Breast epithelium (tissue), 4 donors: ENCODE measurements around the gene FAM169A. TPM values are rescaled to one million over a fixed set of nuclear protein-coding genes. Genes with fewer than 3 reads are reported as not detected.
"Not testable (repeated sequence)": the region's sequence is repeated elsewhere in the genome, so short reads cannot be mapped to it uniquely, and the experiment has no call there.

Experiments used
- DNase-seq, 2 donors: peaks; one replicate each; pipeline ENCODE4 v3.0.0-alpha.2; 2019; ENCODE audit warnings: low spot score in 2 of 2
- H3K27ac ChIP-seq, 2 donors: fragments of 200-600 bp; sonication (generic) in 1 of 2; one replicate each; pipeline ENCODE4 v1.5.1; 2016 to 2019; ENCODE audit warnings: mild to moderate bottlenecking in 1 of 2
- H3K27me3 ChIP-seq, 2 donors: fragments of 200-600 bp; sonication (generic) in 1 of 2; one replicate each; pipeline versions ENCODE4 v1.5.1 to v1.6.0; 2017 to 2019; ENCODE audit warnings: control low read depth in 1 of 2, mild to moderate bottlenecking in 1 of 2
- H3K36me3 ChIP-seq: fragments of 200-600 bp; one replicate; pipeline ENCODE4 v1.5.1; 2019
- H3K4me1 ChIP-seq, 2 donors: fragments of 200-600 bp; sonication (generic); one replicate each; pipeline ENCODE4 v1.5.1; 2016 to 2019; ENCODE audit warnings: control low read depth in 1 of 2
- H3K4me3 ChIP-seq, 3 donors: fragments of 200-600 bp; sonication (generic); 1 replicate in 2 of 3; 2 replicates in 1 of 3; pipeline ENCODE4 v1.5.1; 2016 to 2019; ENCODE audit warnings: mild to moderate bottlenecking in 3 of 3, moderate library complexity in 2 of 3
- H3K9me3 ChIP-seq, 2 donors: fragments of 200-600 bp; sonication (generic) in 1 of 2; one replicate each; pipeline ENCODE4 v1.5.1; 2016 to 2019; ENCODE audit warnings: control low read depth in 1 of 2
- CTCF ChIP-seq, 3 donors: fragments of 450-650 bp; IDR thresholded peaks; one replicate each; pipeline ENCODE4 v1.5.1; 2016 to 2017; ENCODE audit warnings: antibody characterized with exemption in 3 of 3, mild to moderate bottlenecking in 3 of 3, moderate library complexity in 3 of 3
- POLR2A ChIP-seq: fragments of 450-650 bp; IDR thresholded peaks from one replicate; pipeline ENCODE4 v1.6.1; 2016; ENCODE audit warnings: antibody characterized with exemption, mild to moderate bottlenecking, moderate library complexity
- POLR2AphosphoS5 ChIP-seq, 3 donors: sonication (generic); formaldehyde crosslinking; IDR thresholded peaks; one replicate each; pipeline ENCODE4 v1.6.1; 2017; ENCODE audit warnings: antibody characterized with exemption in 3 of 3
- intact Hi-C: fragments of 100-400 bp; cut with DNase I; formaldehyde crosslinking; loops from one replicate; pipeline ENCODE4 v1.15.1; 2023; ENCODE audit warnings: low total_unique reads
- total RNA-seq, 3 donors: library from RNA; depleted of rRNA; stranded (reverse); fragments of >200 nt; gene quantifications; one replicate each; pipeline ENCODE4 v1.1.0, GENCODE V29; 2016

The FAM169A gene
- total RNA-seq, 3 donors from 2014 or later, result 0.64 to 6.3 (median 1.6) TPM

- DNase-seq, result no peak
- intact Hi-C loops, result no loop called here
- Histone ChIP-seq H3K27me3 (no peaks in the 10 kb centered on the region), H3K9me3 (no peaks in the 10 kb centered on the region), H3K27ac (no peak overlapping the region), H3K4me1 (no peaks in the 10 kb centered on the region), H3K4me3 (no peak overlapping the region), H3K36me3 (no peaks in the 10 kb centered on the region)
- no peak for TF ChIP-seq CTCF (IDR thresholded peaks at IDR 0.05)
- TF ChIP-seq POLR2AphosphoS5 (IDR thresholded peaks at IDR 0.05), result no peak
- TF ChIP-seq POLR2A, result no peak
Observed at GRCh38 chr5:74888117-74888516, 21.9 kb upstream of the FAM169A start.

DNA sequence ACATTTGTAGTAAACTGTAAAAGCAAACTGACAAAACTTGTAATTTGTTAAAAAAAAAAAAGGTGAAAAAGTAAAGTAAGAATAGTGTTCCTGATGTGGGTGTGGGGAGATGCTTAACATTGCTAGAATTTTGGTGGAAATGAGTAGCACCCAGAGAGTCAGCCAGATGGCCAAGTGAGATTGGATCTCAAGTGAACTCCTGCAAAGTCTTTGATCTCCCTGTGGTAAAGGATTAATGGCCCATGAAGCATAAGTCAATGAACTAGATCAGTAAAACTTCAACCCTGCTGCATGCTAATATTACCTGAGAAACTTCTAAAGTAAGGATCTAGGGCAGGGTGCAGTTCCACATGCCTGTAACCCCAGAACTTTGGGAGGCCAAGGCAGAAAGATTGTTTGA lies 19.0 kb upstream of the FAM169A start:
- Histone ChIP-seq H3K4me1 (no peaks in the 10 kb centered on the region), H3K4me3 (no peak overlapping the region), H3K27ac (no peak overlapping the region), H3K36me3 (no peaks in the 10 kb centered on the region), H3K9me3 (no peaks in the 10 kb centered on the region), H3K27me3 (no peaks in the 10 kb centered on the region)
- DNase-seq, result no peak
- intact Hi-C loops, result no loop called here
- no peak for TF ChIP-seq POLR2AphosphoS5 (IDR thresholded peaks at IDR 0.05)
- TF ChIP-seq CTCF (IDR thresholded peaks at IDR 0.05), result no peak
- no peak for TF ChIP-seq POLR2A

DNA sequence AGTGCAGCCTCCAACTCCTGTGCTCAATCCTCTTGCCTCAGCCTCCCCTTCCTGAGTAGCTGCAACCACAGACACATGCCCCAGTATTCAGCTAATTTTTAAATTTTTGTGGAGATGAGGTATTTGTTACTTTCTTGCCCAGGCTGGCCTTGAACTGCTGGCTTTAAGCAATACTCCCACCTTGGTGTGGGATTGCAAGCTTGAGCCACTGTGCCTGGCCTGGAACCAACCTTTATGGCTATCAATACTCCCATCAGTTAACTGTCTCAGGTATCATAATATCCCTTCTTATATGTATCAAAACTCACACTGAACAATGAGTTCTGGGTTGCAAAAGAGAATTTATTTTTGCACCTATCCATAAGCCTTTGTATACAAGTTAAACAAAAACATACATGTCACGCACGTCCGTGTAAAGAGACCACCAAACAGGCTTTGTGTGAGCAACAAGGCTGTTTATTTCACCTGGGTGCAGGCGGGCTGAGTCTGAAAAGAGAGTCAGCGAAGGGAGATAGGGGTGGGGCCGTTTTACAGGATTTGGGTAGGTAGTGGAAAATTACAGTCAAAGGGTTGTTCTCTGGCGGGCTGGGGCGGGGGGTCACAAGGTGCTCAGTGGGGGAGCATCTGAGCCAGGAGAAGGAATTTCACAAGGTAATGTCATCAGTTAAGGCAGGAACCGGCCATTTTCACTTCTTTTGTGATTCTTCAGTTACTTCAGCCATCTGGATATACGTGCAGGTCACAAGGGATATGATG lies 16.4 kb upstream of the FAM169A start:
- intact Hi-C loops, H3K9me3 ChIP-seq, H3K4me1 ChIP-seq, H3K27me3 ChIP-seq, H3K36me3 ChIP-seq, H3K27ac ChIP-seq, H3K4me3 ChIP-seq, DNase-seq: not testable (repeated sequence)

DNA sequence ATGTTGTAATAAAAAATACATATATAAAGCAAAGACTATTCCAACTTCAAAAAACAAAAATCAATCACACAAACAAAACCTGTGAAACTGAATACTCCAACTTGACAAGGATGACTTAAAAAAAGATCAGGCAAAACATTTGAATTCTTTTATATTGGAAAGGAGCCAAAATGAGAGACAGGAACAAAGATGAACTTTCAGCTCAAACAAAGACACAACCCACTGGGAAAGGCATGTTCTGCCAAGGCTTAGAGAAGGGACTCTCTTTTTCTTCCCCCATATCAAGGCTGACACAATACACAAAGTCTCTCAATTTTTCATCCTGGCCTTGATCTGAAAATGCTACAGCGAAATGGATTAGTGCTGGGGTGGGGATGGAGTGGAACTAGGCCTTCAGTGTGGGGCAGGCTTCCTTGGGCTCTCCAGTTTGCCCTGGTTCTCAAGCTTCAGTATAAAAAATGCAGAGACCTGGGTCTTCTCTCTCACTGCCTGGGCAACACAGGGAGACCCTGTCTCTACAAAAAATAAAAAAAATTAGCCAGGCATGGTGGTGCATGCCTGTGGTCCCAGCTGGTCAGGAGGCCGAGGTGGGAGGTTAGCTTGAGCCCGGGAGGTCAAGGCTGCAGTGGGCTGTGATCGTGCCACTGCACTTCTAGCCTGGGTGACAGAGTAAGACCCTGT lies 11.6 kb upstream of the FAM169A start:
- no peaks in the 10 kb centered on the region for H3K36me3 ChIP-seq
- no peaks in the 10 kb centered on the region for H3K27me3 ChIP-seq
- no peaks in the 10 kb centered on the region for H3K9me3 ChIP-seq
- H3K4me3 ChIP-seq, result no peak overlapping the region
- H3K4me1 ChIP-seq, result no peaks in the 10 kb centered on the region
- DNase-seq, result no peak
- intact Hi-C loops, result no loop called here
- TF ChIP-seq POLR2A, result no peak
- TF ChIP-seq CTCF (IDR thresholded peaks at IDR 0.05), result no peak
- no peak for TF ChIP-seq POLR2AphosphoS5 (IDR thresholded peaks at IDR 0.05)
- H3K27ac ChIP-seq, result no peak overlapping the region

GRCh38 chr5:74875994-74876791 lies 10.0 kb upstream of the FAM169A start:
- no peak for TF ChIP-seq CTCF (IDR thresholded peaks at IDR 0.05)
- TF ChIP-seq POLR2AphosphoS5 (IDR thresholded peaks at IDR 0.05), result no peak
- TF ChIP-seq POLR2A, result no peak
- no peak for DNase-seq
- H3K36me3 ChIP-seq, result no peaks in the 10 kb centered on the region
- no peak overlapping the region for H3K27ac ChIP-seq
- no peaks in the 10 kb centered on the region for H3K9me3 ChIP-seq
- H3K27me3 ChIP-seq, result no peaks in the 10 kb centered on the region
- H3K4me1 ChIP-seq, result no peaks in the 10 kb centered on the region
- H3K4me3 ChIP-seq, result no peak overlapping the region
- intact Hi-C loops, result no loop called here
